HepG2 (cell line): ENCODE results near the gene SHISA5. TPM values are rescaled to one million over a fixed set of nuclear protein-coding genes. Genes with fewer than 3 reads are reported as not detected.

Experiments used
- ATAC-seq: fragments of 200-7000 bp; cut with Tn5 transposase; 3 replicates; pipeline ENCODE4 v1.9.1; 2020; ENCODE audit warnings: mild to moderate bottlenecking, moderate library complexity
- BruUV-seq: library from RNA; stranded (reverse); fragments of 400-500 nt; replicated peaks from 2 replicates; lab custom pipeline; 2021; lab: Mats Ljungman, UMichigan
- CTCF ChIA-PET: fragments of 300-600 bp; formaldehyde crosslinking; extraction: SDS; loops from one replicate; lab custom pipeline; 2021; ENCODE audit warnings: low total read pairs, inconsistent platforms, low intra/inter-chr PET ratio; lab: Yijun Ruan, JAX
- POLR2A ChIA-PET: fragments of 350-600 bp; sonication (Branson Sonifier 250); formaldehyde crosslinking; loops from one replicate; lab custom pipeline; 2020; ENCODE audit warnings: antibody characterized with exemption, inconsistent platforms; lab: Yijun Ruan, JAX
- DNase-seq: peaks from one replicate; pipeline ENCODE4 v3.0.0-alpha.2; 2015; ENCODE audit warnings: low spot score
- FAIRE-seq: peaks from 3 replicates; lab custom pipeline; 2011; peaks lifted over from hg19 to GRCh38; lab: Jason Lieb, UNC
- H2AFZ ChIP-seq: one replicate; pipeline ENCODE4 v1.6.1; 2011; ENCODE audit warnings: low read length, inconsistent platforms
- H3K27ac ChIP-seq: fragments of 300-600 bp; 3 replicates; pipeline ENCODE4 v1.8.0; 2011; ENCODE audit warnings: mixed run types, mild to moderate bottlenecking, mixed read lengths, low read length, inconsistent platforms; ENCODE audit not compliant: insufficient read depth; ENCODE audit errors: extremely low read length
- H3K27me3 ChIP-seq, 2 experiments: fragments of 200-600 bp in 1 of 2; 2 replicates in 1 of 2; 3 replicates in 1 of 2; pipeline versions ENCODE4 v1.6.0 to v1.8.0; 2011; ENCODE audit warnings: low read length in 2 of 2, mild to moderate bottlenecking in 2 of 2, moderate library complexity in 2 of 2, inconsistent platforms in 1 of 2; ENCODE audit not compliant: insufficient read depth in 2 of 2, control insufficient read depth in 1 of 2
- H3K36me3 ChIP-seq, 2 experiments: fragments of 200-600 bp in 1 of 2; replicated peaks in 1 of 2; 2 replicates in 1 of 2; 3 replicates in 1 of 2; pipeline versions ENCODE4 v1.5.1 to v1.8.0; 2011; ENCODE audit warnings: low read length in 2 of 2, inconsistent platforms in 1 of 2; ENCODE audit not compliant: insufficient read depth in 2 of 2, control insufficient read depth in 1 of 2
- H3K4me1 ChIP-seq: 2 replicates; pipeline ENCODE4 v1.5.1; 2012; ENCODE audit warnings: low read length, inconsistent platforms; ENCODE audit not compliant: insufficient read depth
- H3K4me2 ChIP-seq: 2 replicates; pipeline ENCODE4 v1.6.0; 2011; ENCODE audit warnings: low read depth, low read length, inconsistent platforms
- H3K4me3 ChIP-seq, 3 experiments: fragments of 200-600 bp in 1 of 3; sonication (generic), shearing (Covaris generic) in 1 of 3; replicated peaks in 1 of 3; 2 replicates each; pipeline ENCODE4 v1.5.1; 2011 to 2016; ENCODE audit warnings: low read length in 3 of 3, inconsistent platforms in 2 of 3, low read depth in 2 of 3, mild to moderate bottlenecking in 2 of 3, control low read depth in 1 of 3, mixed read lengths in 1 of 3; ENCODE audit not compliant: insufficient read depth in 1 of 3
- H3K79me2 ChIP-seq: one replicate; pipeline ENCODE4 v1.6.1; 2011; ENCODE audit warnings: low read length, inconsistent platforms; ENCODE audit not compliant: insufficient read depth
- H3K9ac ChIP-seq: 2 replicates; pipeline ENCODE4 v1.6.0; 2011; ENCODE audit warnings: mild to moderate bottlenecking, low read depth, low read length, inconsistent platforms; ENCODE audit not compliant: insufficient read depth
- H3K9me3 ChIP-seq: 2 replicates; pipeline ENCODE4 v1.5.1; 2012; ENCODE audit warnings: mild to moderate bottlenecking, low read length
- H4K20me1 ChIP-seq: 2 replicates; pipeline ENCODE4 v1.6.0; 2011; ENCODE audit warnings: inconsistent platforms, mild to moderate bottlenecking, low read length, moderate library complexity; ENCODE audit not compliant: insufficient read depth
- ARNT2 ChIP-seq: sonication (generic); formaldehyde crosslinking; IDR thresholded peaks from 2 replicates; pipeline ENCODE4 v1.8.0; 2022; ENCODE audit warnings: mild to moderate bottlenecking, low read depth, missing genetic modification reagents, moderate library complexity
- CAMTA2 ChIP-seq: sonication (generic); formaldehyde crosslinking; IDR thresholded peaks from 2 replicates; pipeline ENCODE4 v1.4.0; 2020; ENCODE audit warnings: mild to moderate bottlenecking, missing genetic modification reagents, borderline replicate concordance
- CSRNP1 ChIP-seq: sonication (generic); formaldehyde crosslinking; IDR thresholded peaks from 2 replicates; pipeline ENCODE4 v1.8.1; 2023; ENCODE audit warnings: mild to moderate bottlenecking, missing genetic modification reagents
- KLF13 ChIP-seq: sonication (generic); formaldehyde crosslinking; IDR thresholded peaks from 2 replicates; pipeline ENCODE4 v1.4.0; 2020; ENCODE audit warnings: mild to moderate bottlenecking, missing genetic modification reagents
- KMT2A ChIP-seq: sonication (generic); formaldehyde crosslinking; IDR thresholded peaks from 2 replicates; pipeline ENCODE4 v1.4.0; 2020; ENCODE audit warnings: missing genetic modification reagents
- MATR3 ChIP-seq: sonication (generic); formaldehyde crosslinking; IDR thresholded peaks from 2 replicates; pipeline ENCODE4 v1.4.0; 2020; ENCODE audit warnings: missing genetic modification reagents
- RARG ChIP-seq: sonication (generic); formaldehyde crosslinking; IDR thresholded peaks from 2 replicates; pipeline ENCODE4 v1.4.0; 2020; ENCODE audit warnings: low read depth, mild to moderate bottlenecking, missing genetic modification reagents
- SMAD3 ChIP-seq: sonication (generic); formaldehyde crosslinking; IDR thresholded peaks from 2 replicates; pipeline ENCODE4 v1.4.0; 2020; ENCODE audit warnings: missing genetic modification reagents
- XBP1 ChIP-seq: sonication (generic); formaldehyde crosslinking; IDR thresholded peaks from 2 replicates; pipeline ENCODE4 v1.5.0; 2020; ENCODE audit warnings: missing genetic modification reagents
- ZFP62 ChIP-seq: sonication (generic); formaldehyde crosslinking; IDR thresholded peaks from 2 replicates; pipeline ENCODE4 v1.4.0; 2020; ENCODE audit warnings: missing genetic modification reagents
- ZNF10 ChIP-seq: sonication (generic); formaldehyde crosslinking; IDR thresholded peaks from 2 replicates; pipeline ENCODE4 v1.4.0; 2020; ENCODE audit warnings: mild to moderate bottlenecking, low read depth, missing genetic modification reagents, borderline replicate concordance
- ZNF501 ChIP-seq: sonication (generic); formaldehyde crosslinking; IDR thresholded peaks from 2 replicates; pipeline ENCODE4 v1.5.1; 2020; ENCODE audit warnings: mild to moderate bottlenecking, moderate library complexity, missing genetic modification reagents
- ZSCAN22 ChIP-seq: sonication (generic); formaldehyde crosslinking; IDR thresholded peaks from 2 replicates; pipeline ENCODE4 v1.4.0; 2020; ENCODE audit warnings: mild to moderate bottlenecking, missing genetic modification reagents
- whole genome bisulfite sequencing: methylation state at CpG from one replicate; pipeline ENCODE4 v1.1.6; 2017; ENCODE audit warnings: low lambda C conversion rate; 5-methylcytosine and 5-hydroxymethylcytosine counted together
- in situ Hi-C: cut with HindIII; loops from 2 replicates; pipeline ENCODE4 v1.10.0; 2017; ENCODE audit warnings: low pct_unique_long_range_greater_than_20kb; ENCODE audit not compliant: extremely low pct_ligation_motif_present
- intact Hi-C: fragments of 100-400 bp; cut with micrococcal nuclease; formaldehyde crosslinking; loops from one replicate; pipeline ENCODE4 v1.10.0; 2022; ENCODE audit not compliant: unreplicated experiment
- polyA plus RNA-seq, 8 experiments: library from polyadenylated mRNA; depleted of rRNA in 3 of 8; stranded (reverse) in 7 of 8; unstranded in 1 of 8; fragments of >200 nt; fragmentation: Illumina TruSeq in 4 of 8; extraction: Trizol in 4 of 8; gene quantifications; 2 replicates each; pipeline versions ENCODE4 v1.2.1 to v1.2.3, GENCODE V29; 2011 to 2016; ENCODE audit warnings: low read depth in 4 of 8, missing spikeins in 1 of 8, mixed read lengths in 1 of 8; ENCODE audit not compliant: insufficient read depth in 1 of 8
- total RNA-seq, 5 experiments: library from RNA; depleted of rRNA; stranded (reverse); fragments of >200 nt; fragmentation: Illumina TruSeq; extraction: Trizol; gene quantifications; 2 replicates each; pipeline ENCODE4 v1.2.3, GENCODE V29; 2016; ENCODE audit warnings: low read depth in 1 of 5

The SHISA5 gene
- total and polyA plus RNA-seq, 2 of the 13 experiments (the other 11 are each of a cell fraction or from before 2014, with no cell fraction given): 75.8 to 91.4 TPM

- no peak overlapping the region for H3K27ac ChIP-seq
- no peak overlapping the region for H3K9ac ChIP-seq
- in situ Hi-C loops: no loop called here
- ChIA-PET POLR2A (no interaction called here), CTCF (no interaction called here)
- H3K9me3 ChIP-seq: no peaks in the 10 kb centered on the region
- DNase-seq (no peak), FAIRE-seq (no peak), ATAC-seq (no peak)
- no peak overlapping the region for H3K4me2 ChIP-seq
- no peak overlapping the region for H2AFZ ChIP-seq
- 88% methylated on average over 5 of the region's 9 CpGs for WGBS
- H3K79me2 ChIP-seq: peaks cover 4% of the 10 kb centered on the region
- peaks cover 40% of the 10 kb centered on the region for H3K4me1 ChIP-seq
- no TSS peak for BruUV-seq
- no peaks in the 10 kb centered on the region for H4K20me1 ChIP-seq
- no peak for TF ChIP-seq RARG (CRISPR knock-in tag)
- TF ChIP-seq ZNF501 (CRISPR knock-in tag): no peak
- TF ChIP-seq SMAD3: no peak
- no peak for TF ChIP-seq KLF13
- no peak for TF ChIP-seq MATR3 (CRISPR knock-in tag)
- TF ChIP-seq KMT2A (CRISPR knock-in tag): no peak
- TF ChIP-seq ZFP62 (CRISPR knock-in tag): no peak
- no peak for TF ChIP-seq XBP1 (CRISPR knock-in tag)
- TF ChIP-seq ZSCAN22 (CRISPR knock-in tag): no peak
- TF ChIP-seq CAMTA2: no peak
- TF ChIP-seq CSRNP1: no peak
- no peak for TF ChIP-seq ARNT2 (CRISPR knock-in tag)
- no peak for TF ChIP-seq ZNF10 (CRISPR knock-in tag)
- TF ChIP-seq, all 625 proteins: peak for 0
- no peak overlapping the region for H3K4me3 ChIP-seq
- intact Hi-C loops: no loop called here
- no peaks in the 10 kb centered on the region for H3K36me3 ChIP-seq
- no peaks in the 10 kb centered on the region; a peak in 1 of 5 replicates for H3K27me3 ChIP-seq
Measured at GRCh38 chr3:48476426-48477053, 27.4 kb downstream of the SHISA5 start.
